B cell (primary cell): ENCODE measurements around the gene SLC25A21.

Source experiments
- CTCF ChIP-seq: fragments of 200-600 bp; IDR thresholded peaks from one replicate; pipeline ENCODE4 v1.8.0; 2022; ENCODE audit warnings: antibody characterized with exemption, mild to moderate bottlenecking
- EZH2 ChIP-seq: IDR thresholded peaks from 2 replicates; pipeline ENCODE4 v1.6.1; 2012; ENCODE audit warnings: borderline replicate concordance, low read depth, mild to moderate bottlenecking, moderate library complexity, low read length; ENCODE audit not compliant: insufficient read depth, poor library complexity, severe bottlenecking

GRCh38 chr14:36925094-36925493 lies 247.3 kb downstream of the SLC25A21 start:
- TF ChIP-seq CTCF (no peak), EZH2 (no peak)
